Osteoblast (primary cell): ENCODE measurements around the gene GRWD1. TPM values are rescaled to one million over a fixed set of nuclear protein-coding genes. Genes with fewer than 3 reads are reported as not detected.

Source experiments
- DNase-seq: peaks from one replicate; pipeline ENCODE4 v3.0.0; 2011; ENCODE audit warnings: low spot score, mixed read lengths; ENCODE audit not compliant: insufficient read length; ENCODE audit errors: missing footprints
- H2AFZ ChIP-seq: 2 replicates; pipeline ENCODE4 v1.6.0; 2011; ENCODE audit warnings: mild to moderate bottlenecking, low read length
- H3K27ac ChIP-seq: 2 replicates; pipeline ENCODE4 v1.5.1; 2011; ENCODE audit warnings: mild to moderate bottlenecking, low read depth, low read length, moderate library complexity
- H3K27me3 ChIP-seq: 2 replicates; pipeline ENCODE4 v1.6.0; 2012; ENCODE audit warnings: mild to moderate bottlenecking, control low read depth, inconsistent platforms, low read length, moderate library complexity; ENCODE audit not compliant: insufficient read depth
- H3K36me3 ChIP-seq: 2 replicates; pipeline ENCODE4 v1.5.1; 2011; ENCODE audit warnings: mild to moderate bottlenecking, low read length, control low read depth, moderate library complexity; ENCODE audit not compliant: insufficient read depth
- H3K4me1 ChIP-seq: 2 replicates; pipeline ENCODE4 v1.5.1; 2011; ENCODE audit warnings: mild to moderate bottlenecking, low read length, control low read depth, moderate library complexity; ENCODE audit not compliant: insufficient read depth
- H3K4me2 ChIP-seq: 2 replicates; pipeline ENCODE4 v1.6.0; 2011; ENCODE audit warnings: mild to moderate bottlenecking, low read length; ENCODE audit not compliant: insufficient read depth
- H3K4me3 ChIP-seq: fragments of 200-600 bp; sonication (generic); 3 replicates; pipeline ENCODE4 v1.5.1; 2012; ENCODE audit warnings: mild to moderate bottlenecking, low read length, inconsistent platforms; ENCODE audit not compliant: insufficient read depth
- H3K79me2 ChIP-seq: 2 replicates; pipeline ENCODE4 v1.6.0; 2012; ENCODE audit warnings: mild to moderate bottlenecking, low read length, control low read depth, inconsistent platforms; ENCODE audit not compliant: insufficient read depth
- H3K9me3 ChIP-seq: 2 replicates; pipeline ENCODE4 v1.5.1; 2011; ENCODE audit warnings: low read depth, low read length, control low read depth
- H4K20me1 ChIP-seq: 2 replicates; pipeline ENCODE4 v1.6.0; 2012; ENCODE audit warnings: mild to moderate bottlenecking, low read length, control low read depth; ENCODE audit not compliant: insufficient read depth
- total RNA-seq: library from RNA; depleted of rRNA; stranded (reverse); fragments of >200 nt; gene quantifications from 2 replicates; pipeline ENCODE4 v1.2.3, GENCODE V29; 2012
- TF ChIP-seq, protein P1 (sequence below): IDR thresholded peaks from 2 replicates; pipeline ENCODE4 v1.5.1; 2011; ENCODE audit warnings: mild to moderate bottlenecking, low read depth, low read length, moderate library complexity; ENCODE audit errors: extremely low read depth

The GRWD1 gene
- total RNA-seq, 1 donor, result 25.0 TPM

DNA sequence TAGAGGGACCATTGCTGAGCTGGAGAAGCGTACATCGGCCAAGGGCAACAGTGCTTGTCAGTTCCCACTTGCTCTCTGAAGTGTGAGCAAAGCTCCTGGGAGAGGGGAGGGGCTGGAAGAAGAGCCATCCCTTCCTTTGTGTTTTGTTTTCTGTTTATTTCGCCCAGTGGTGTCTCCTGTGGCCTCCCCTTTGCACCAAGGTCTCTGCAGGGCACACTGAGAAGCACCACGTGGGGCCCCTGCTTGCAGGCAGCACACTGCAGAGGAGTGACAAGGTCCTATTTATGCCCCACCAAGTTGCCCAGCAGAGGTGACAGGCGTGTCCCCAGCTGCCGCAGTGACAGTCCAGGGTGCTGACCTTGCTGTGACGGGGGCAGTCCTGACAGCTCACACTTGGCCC, 28.4 kb upstream of the GRWD1 start:
- Histone ChIP-seq H3K4me1 (peaks cover 5% of the 10 kb centered on the region), H3K27me3 (peaks cover 3% of the 10 kb centered on the region), H3K36me3 (no peaks in the 10 kb centered on the region), H3K27ac (no peak overlapping the region), H3K4me3 (no peak overlapping the region), H4K20me1 (no peaks in the 10 kb centered on the region), H2AFZ (no peak overlapping the region), H3K4me2 (no peak overlapping the region), H3K79me2 (no peaks in the 10 kb centered on the region), H3K9me3 (no peaks in the 10 kb centered on the region)
- no peak for DNase-seq
- TF ChIP-seq, protein P1, sequence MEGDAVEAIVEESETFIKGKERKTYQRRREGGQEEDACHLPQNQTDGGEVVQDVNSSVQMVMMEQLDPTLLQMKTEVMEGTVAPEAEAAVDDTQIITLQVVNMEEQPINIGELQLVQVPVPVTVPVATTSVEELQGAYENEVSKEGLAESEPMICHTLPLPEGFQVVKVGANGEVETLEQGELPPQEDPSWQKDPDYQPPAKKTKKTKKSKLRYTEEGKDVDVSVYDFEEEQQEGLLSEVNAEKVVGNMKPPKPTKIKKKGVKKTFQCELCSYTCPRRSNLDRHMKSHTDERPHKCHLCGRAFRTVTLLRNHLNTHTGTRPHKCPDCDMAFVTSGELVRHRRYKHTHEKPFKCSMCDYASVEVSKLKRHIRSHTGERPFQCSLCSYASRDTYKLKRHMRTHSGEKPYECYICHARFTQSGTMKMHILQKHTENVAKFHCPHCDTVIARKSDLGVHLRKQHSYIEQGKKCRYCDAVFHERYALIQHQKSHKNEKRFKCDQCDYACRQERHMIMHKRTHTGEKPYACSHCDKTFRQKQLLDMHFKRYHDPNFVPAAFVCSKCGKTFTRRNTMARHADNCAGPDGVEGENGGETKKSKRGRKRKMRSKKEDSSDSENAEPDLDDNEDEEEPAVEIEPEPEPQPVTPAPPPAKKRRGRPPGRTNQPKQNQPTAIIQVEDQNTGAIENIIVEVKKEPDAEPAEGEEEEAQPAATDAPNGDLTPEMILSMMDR, result no peak

DNA sequence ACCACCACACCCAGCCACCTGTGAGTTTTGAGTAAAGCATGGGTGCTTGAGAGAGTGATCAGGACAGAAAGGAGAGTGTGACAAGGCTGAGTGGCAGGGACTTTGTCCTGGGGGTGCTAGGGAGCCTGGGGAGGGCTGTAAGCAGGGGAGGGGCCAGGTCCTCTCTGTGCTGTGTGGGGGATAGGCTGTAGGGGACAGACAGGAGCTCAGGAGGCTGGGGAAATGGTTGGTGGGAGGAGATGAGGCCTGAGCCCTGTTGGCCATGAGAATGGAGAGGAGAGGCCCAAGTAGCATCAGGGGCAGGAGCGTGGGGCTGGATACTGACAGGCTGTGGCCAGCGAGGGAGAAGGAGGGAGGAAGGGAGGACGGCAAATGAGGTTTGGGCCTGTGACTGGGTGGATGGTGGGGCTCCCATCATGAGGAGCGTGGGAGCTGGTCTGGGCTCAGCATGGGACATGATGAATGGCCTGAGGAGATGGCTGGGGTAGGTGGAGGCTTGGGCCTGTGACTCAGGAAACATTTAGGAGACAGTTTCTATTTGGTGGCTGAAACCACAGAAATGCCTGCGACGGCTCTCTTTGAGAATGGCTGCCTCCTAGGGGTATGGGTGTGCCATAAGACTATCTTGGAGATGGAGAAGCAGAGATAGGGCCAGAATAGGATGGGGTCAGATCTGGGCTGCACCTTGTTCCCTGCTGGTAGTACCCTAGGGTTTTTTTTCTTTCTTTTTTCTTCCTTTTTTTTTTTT, 27.3 kb upstream of the GRWD1 start:
- Histone ChIP-seq H3K79me2 (no peaks in the 10 kb centered on the region), H2AFZ (peak overlapping the region; percentile 1), H3K4me3 (no peak overlapping the region), H3K36me3 (no peaks in the 10 kb centered on the region), H3K4me2 (no peak overlapping the region), H3K9me3 (no peaks in the 10 kb centered on the region), H3K27ac (no peak overlapping the region), H3K4me1 (peaks cover 5% of the 10 kb centered on the region), H3K27me3 (peaks cover 2% of the 10 kb centered on the region), H4K20me1 (no peaks in the 10 kb centered on the region)
- peak; percentile 67 for DNase-seq
- TF ChIP-seq, protein P1, result peak; percentile 23

DNA sequence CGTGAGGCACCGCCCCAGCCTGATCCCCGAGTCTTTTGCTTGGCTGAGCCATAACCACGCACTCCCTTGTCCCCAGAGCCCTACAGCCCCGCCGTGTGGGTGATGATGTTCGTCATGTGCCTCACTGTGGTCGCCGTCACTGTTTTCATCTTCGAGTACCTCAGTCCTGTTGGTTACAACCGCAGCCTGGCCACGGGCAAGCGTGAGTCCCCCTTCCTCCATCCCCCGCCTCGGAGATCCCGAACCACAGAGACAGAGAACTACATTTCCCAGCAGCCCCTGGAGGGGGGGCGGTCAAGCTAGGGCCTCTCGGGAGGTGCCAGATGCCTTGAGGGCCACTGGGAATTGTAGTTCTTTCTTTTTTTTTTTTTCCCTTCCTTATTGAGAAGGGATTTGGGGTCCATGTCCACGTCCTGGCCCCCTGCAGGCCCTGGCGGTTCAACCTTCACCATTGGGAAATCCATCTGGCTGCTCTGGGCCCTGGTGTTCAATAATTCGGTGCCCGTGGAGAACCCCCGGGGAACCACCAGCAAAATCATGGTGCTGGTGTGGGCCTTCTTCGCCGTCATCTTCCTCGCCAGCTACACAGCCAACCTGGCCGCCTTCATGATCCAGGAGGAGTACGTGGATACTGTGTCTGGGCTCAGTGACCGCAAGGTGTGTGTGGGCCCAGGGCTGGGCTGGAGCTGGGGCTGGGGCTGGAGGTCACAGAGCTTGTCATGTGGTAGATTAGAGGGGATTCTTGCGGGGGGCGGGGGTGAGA, 26.4 kb upstream of the GRWD1 start:
- Histone ChIP-seq H3K27me3 (no peaks in the 10 kb centered on the region), H4K20me1 (no peaks in the 10 kb centered on the region), H3K4me3 (no peak overlapping the region), H3K36me3 (no peaks in the 10 kb centered on the region), H2AFZ (peak overlapping the region; percentile 45), H3K4me2 (peak overlapping the region; percentile 48), H3K27ac (no peak overlapping the region), H3K4me1 (peaks cover 5% of the 10 kb centered on the region), H3K9me3 (no peaks in the 10 kb centered on the region), H3K79me2 (no peaks in the 10 kb centered on the region)
- TF ChIP-seq, protein P1, result no peak
- peak; percentile 88 for DNase-seq

DNA sequence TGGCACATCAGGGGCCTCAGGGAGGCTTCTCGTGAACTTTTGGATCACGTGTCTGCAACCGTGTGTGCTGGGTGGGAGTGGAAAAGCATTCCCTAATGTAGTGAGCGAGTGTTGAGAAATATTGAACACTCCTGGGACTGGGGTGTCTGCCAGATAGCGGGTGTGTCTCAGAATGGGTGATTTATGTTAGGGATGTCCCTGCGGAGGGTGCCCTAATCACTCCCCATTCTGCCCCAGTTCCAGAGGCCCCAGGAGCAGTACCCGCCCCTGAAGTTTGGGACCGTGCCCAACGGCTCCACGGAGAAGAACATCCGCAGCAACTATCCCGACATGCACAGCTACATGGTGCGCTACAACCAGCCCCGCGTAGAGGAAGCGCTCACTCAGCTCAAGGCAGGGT, 24.2 kb upstream of the GRWD1 start:
- TF ChIP-seq, protein P1, result no peak
- no peak overlapping the region for H2AFZ ChIP-seq
- H3K27me3 ChIP-seq, result no peaks in the 10 kb centered on the region
- no peak overlapping the region for H3K4me3 ChIP-seq
- H3K4me1 ChIP-seq, result peaks cover 7% of the 10 kb centered on the region
- no peak for DNase-seq
- H3K36me3 ChIP-seq, result no peaks in the 10 kb centered on the region
- no peaks in the 10 kb centered on the region for H3K9me3 ChIP-seq
- H4K20me1 ChIP-seq, result no peaks in the 10 kb centered on the region
- no peak overlapping the region for H3K27ac ChIP-seq
- no peak overlapping the region for H3K4me2 ChIP-seq
- no peaks in the 10 kb centered on the region for H3K79me2 ChIP-seq
